Measurements from ENCODE around the gene NOX5.
A peak's percentile ranks its signal among the peaks of the same experiment; 100 is the strongest.

Gene NOX5

GRCh38 chr15:68997050-68997449 lies 17.4 kb upstream of the NOX5 start:
- Histone ChIP-seq H3K4me1 (no peaks in the 10 kb centered on the region; the same call in 1 of the 2 replicates), H3K9me3 (no peaks in the 10 kb centered on the region), H3K4me3 (no peak overlapping the region), H3K27me3 (ENCODE audit: low read depth) (no peaks in the 10 kb centered on the region), H3K36me3 (replicated peaks) (no peaks in the 10 kb centered on the region)
- in situ Hi-C loops (cut with MboI; ENCODE audit: low sequenced_read_pairs): no loop called here
- DNase-seq (ENCODE audit: low spot score in 2 of 2): no peak

DNA sequence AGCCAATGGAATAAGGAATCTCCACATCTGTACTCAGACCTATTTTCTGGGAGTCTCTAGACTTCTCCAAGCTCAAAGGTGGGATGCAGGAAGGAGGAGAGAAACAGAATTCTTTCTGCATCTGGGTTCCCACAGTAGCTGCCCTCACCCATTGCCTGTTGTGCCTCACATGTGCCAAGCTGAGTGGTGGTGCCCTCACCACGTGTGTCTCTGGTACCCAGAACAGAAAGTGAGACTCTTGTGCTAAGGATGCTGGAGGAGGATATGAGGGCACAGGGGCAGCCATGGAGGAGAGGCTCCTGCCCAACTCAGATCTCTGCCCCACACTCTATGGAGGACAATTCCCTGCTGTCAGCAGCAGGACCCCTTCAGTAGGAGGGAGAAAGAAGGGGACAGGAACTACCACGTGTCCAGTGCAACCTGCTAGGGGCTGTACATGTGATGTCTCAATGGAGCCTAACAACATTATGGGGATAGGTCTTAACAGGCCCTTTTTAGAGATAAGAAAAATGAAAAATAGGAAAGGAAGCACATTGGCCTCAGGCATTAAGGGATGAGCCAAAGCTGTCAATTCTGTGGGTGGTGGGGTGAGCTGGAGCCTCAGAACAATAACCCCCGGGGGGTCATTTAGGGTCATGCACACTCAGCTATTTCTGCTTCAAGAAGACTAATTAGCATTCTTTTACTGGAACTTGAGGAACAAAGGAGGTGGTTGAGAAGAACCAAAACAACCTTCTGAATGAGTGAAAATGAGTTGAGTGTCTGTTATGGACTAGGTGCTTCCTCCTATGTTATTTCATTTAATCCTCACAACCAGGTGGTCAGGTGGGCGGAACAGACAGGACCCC lies 16.3 kb upstream of the NOX5 start:
- H3K9me3 ChIP-seq: no peaks in the 10 kb centered on the region
- DNase-seq (ENCODE audit: low spot score in 2 of 2): peak in 1 of 2 experiments; percentile 48
- no peaks in the 10 kb centered on the region; the same call in 1 of the 2 replicates for H3K4me1 ChIP-seq
- in situ Hi-C loops (cut with MboI; ENCODE audit: low sequenced_read_pairs): no loop called here
- no peaks in the 10 kb centered on the region for H3K27me3 ChIP-seq (ENCODE audit: low read depth)
- no peaks in the 10 kb centered on the region for H3K36me3 ChIP-seq (replicated peaks)
- no peak overlapping the region for H3K4me3 ChIP-seq

DNA sequence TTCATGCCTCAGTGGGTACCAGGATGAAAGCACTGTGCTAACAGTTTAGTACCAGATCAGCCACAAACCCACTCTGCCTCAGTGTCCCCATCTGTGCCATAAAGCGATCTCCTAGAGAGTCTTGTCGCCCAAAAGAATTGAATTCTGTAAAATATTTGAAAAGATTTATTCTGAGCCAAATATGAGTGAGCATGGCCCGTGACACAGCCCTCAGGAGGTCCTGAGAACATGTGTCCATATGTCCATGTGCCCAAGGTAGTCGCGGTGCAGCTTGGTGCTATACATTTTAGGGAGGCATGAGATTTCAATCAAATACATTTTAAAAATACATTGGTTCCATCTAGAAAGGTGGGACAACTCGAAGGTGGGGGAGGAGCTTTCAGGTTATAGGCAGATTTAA lies 15.4 kb upstream of the NOX5 start:
- Histone ChIP-seq H3K36me3 (replicated peaks) (no peaks in the 10 kb centered on the region), H3K4me1 (no peaks in the 10 kb centered on the region; the same call in 1 of the 2 replicates), H3K27me3 (ENCODE audit: low read depth) (no peaks in the 10 kb centered on the region), H3K4me3 (no peak overlapping the region), H3K9me3 (no peaks in the 10 kb centered on the region)
- no peak for DNase-seq (ENCODE audit: low spot score in 2 of 2)
- in situ Hi-C loops (cut with MboI; ENCODE audit: low sequenced_read_pairs): no loop called here

DNA sequence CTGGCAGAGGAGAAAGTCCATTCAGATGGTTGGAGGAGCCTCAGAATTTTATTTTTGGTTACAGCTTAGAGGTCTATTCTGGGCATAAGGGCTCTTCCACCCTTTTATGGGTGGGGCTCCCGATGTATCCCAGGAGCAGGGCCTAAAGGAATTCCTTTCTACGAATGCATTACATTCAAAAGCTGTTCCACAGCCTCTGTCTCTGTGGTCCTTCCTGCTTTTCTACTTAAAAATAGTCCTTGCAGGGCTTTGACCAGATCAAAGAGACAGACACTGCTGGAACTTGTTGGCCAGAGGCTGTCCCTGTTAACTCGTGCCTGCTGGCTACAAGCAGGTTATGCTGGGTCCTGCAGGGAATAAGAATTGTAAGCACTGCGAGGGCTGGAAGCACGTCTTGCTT lies 14.4 kb upstream of the NOX5 start:
- in situ Hi-C loops (cut with MboI; ENCODE audit: low sequenced_read_pairs): no loop called here
- no peaks in the 10 kb centered on the region; the same call in 1 of the 2 replicates for H3K4me1 ChIP-seq
- H3K27me3 ChIP-seq (ENCODE audit: low read depth): no peaks in the 10 kb centered on the region
- no peaks in the 10 kb centered on the region for H3K9me3 ChIP-seq
- no peaks in the 10 kb centered on the region for H3K36me3 ChIP-seq (replicated peaks)
- DNase-seq (ENCODE audit: low spot score in 2 of 2): no peak
- H3K4me3 ChIP-seq: no peak overlapping the region

DNA sequence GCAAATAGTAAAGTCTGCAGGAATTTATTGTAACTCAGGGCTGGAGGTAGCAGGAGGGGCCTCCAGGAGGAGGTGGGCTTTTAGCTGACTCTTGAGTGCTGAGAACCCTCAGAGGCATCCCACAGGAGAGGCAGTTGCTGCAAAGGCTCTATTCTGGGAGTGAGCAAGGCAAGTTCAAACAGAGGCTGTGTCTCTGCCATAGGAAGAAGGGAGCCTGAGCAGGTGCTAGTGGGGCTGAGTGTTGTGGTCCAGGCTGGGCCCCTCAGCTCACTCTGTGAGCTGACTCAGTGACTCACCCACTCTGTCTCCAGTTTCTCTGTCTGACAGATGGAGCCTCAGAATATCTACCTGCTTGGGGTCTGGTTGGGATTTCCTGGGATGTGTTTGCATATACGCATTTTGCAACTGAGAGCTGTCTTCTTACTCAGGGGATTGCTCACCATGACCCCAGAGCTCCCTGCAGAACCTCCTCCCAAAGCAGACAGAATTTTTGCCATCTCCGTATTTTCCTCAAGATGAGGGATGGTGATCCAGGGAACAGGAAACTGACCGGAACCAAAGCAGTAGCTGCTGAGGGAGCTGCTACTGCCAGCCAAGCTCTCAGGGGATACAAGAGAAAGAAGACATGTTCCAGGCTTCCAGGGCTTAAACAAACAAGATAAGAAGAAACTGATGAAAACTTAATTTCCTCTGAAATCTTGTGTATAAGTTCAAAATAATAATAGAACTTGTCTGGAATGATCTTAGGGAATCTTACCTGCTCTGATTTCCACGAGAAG lies 13.6 kb upstream of the NOX5 start:
- no peaks in the 10 kb centered on the region for H3K27me3 ChIP-seq (ENCODE audit: low read depth)
- no peaks in the 10 kb centered on the region; the same call in 1 of the 2 replicates for H3K4me1 ChIP-seq
- H3K36me3 ChIP-seq (replicated peaks): no peaks in the 10 kb centered on the region
- DNase-seq (ENCODE audit: low spot score in 2 of 2): no peak
- H3K4me3 ChIP-seq: no peak overlapping the region
- in situ Hi-C loops (cut with MboI; ENCODE audit: low sequenced_read_pairs): no loop called here
- no peaks in the 10 kb centered on the region for H3K9me3 ChIP-seq

DNA sequence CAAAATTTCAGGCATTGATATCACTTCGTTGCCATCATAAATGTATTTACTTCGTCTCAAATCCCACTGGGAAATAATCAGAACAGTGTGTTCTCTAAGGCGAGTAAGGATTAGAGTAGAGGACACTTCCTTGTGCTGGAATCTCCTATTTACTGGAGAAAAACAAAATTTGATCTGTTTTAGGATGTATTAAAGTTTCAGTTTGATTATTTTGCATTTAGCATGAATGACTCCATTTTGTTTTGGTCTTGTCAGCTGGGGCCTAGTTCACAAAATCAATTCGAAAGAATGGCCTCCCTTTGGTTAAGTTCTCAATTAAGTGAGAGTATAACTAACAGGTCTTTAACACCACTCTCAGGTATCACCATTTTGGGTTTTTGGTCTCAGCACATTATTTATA lies 11.7 kb upstream of the NOX5 start:
- H3K36me3 ChIP-seq (replicated peaks): no peaks in the 10 kb centered on the region
- DNase-seq (ENCODE audit: low spot score in 2 of 2): no peak
- no peaks in the 10 kb centered on the region; the same call in 1 of the 2 replicates for H3K4me1 ChIP-seq
- no peaks in the 10 kb centered on the region for H3K27me3 ChIP-seq (ENCODE audit: low read depth)
- in situ Hi-C loops (cut with MboI; ENCODE audit: low sequenced_read_pairs): no loop called here
- peaks cover 5% of the 10 kb centered on the region for H3K9me3 ChIP-seq
- H3K4me3 ChIP-seq: no peak overlapping the region

DNA sequence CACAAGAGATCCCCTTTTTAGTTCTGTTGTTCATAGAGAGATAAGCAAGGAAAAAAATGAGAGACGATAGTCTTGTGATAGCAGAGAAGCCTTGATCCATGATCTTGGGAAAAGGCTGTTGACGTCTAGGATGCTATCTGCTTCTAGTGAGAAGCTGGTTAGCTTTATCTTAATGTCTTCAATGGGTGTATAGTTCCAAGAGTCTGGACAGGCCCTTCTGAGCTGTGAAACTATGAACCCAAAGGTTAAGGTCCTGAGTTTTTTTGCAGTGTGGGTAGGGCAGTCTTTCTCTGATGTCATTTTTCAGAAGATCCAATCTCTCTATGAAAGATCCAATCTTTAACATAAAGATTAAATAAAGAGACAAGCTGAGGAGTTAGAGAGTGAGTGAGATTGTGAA lies 10.5 kb upstream of the NOX5 start:
- H3K9me3 ChIP-seq: peaks cover 8% of the 10 kb centered on the region
- DNase-seq (ENCODE audit: low spot score in 2 of 2): no peak
- H3K4me1 ChIP-seq: no peaks in the 10 kb centered on the region
- no peaks in the 10 kb centered on the region for H3K36me3 ChIP-seq (replicated peaks)
- H3K27me3 ChIP-seq (ENCODE audit: low read depth): no peaks in the 10 kb centered on the region
- no peak overlapping the region for H3K4me3 ChIP-seq
- in situ Hi-C loops (cut with MboI; ENCODE audit: low sequenced_read_pairs): no loop called here

DNA sequence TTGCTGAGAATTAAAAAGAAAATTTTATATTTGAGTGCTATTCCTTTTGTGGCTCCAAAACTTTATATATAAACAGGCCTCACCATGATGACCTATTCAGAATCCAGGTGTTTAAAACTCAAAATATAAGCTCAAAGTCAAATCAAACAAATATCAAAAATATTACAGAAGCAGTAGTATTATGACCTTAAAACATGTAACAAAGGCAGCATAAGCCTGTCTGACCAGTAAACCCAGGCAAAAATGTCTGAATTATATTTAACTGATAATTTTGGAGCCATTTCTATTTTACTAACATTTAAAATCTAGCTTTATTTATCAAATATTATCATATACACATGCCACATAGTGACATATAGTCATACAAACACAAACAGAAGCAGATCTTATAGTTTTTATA lies 6.4 kb upstream of the NOX5 start:
- Histone ChIP-seq H3K4me3 (no peak overlapping the region), H3K36me3 (replicated peaks) (no peaks in the 10 kb centered on the region), H3K27me3 (ENCODE audit: low read depth) (no peaks in the 10 kb centered on the region), H3K4me1 (no peaks in the 10 kb centered on the region), H3K9me3 (peaks cover 8% of the 10 kb centered on the region)
- no peak for DNase-seq (ENCODE audit: low spot score in 2 of 2)
- in situ Hi-C loops (cut with MboI; ENCODE audit: low sequenced_read_pairs): no loop called here

DNA sequence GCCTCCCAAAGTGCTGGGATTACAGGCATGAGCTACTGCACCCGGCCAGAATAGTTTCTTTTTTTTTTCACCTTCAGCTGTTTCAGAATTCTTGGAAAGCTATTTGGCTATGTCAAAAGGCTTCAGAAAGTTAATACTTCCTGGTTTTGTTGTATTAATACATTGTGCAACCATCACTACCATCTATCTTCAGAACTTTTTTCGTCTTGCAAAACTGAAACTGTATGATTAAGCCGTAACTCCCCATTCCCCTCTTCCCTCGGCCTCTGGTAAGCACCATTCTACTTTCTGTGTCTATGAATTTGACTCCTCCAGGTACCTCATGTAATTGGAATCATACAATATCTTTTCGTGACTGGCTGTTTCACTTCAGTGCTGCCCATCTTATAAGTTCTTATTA lies 5.2 kb upstream of the NOX5 start:
- DNase-seq (ENCODE audit: low spot score in 2 of 2): no peak
- Histone ChIP-seq H3K4me3 (no peak overlapping the region), H3K4me1 (no peaks in the 10 kb centered on the region), H3K27me3 (ENCODE audit: low read depth) (no peaks in the 10 kb centered on the region), H3K9me3 (peaks cover 8% of the 10 kb centered on the region), H3K36me3 (replicated peaks) (no peaks in the 10 kb centered on the region)
- in situ Hi-C loops (cut with MboI; ENCODE audit: low sequenced_read_pairs): no loop called here

- no peaks in the 10 kb centered on the region for H3K27me3 ChIP-seq (ENCODE audit: low read depth)
- H3K4me1 ChIP-seq: no peaks in the 10 kb centered on the region
- no peaks in the 10 kb centered on the region for H3K36me3 ChIP-seq (replicated peaks)
- DNase-seq (ENCODE audit: low spot score in 2 of 2): no peak
- peaks cover 8% of the 10 kb centered on the region for H3K9me3 ChIP-seq
- H3K4me3 ChIP-seq: no peak overlapping the region
- in situ Hi-C loops (cut with MboI; ENCODE audit: low sequenced_read_pairs): no loop called here
Observed at GRCh38 chr15:69011641-69012040, 2.9 kb upstream of the NOX5 start.

DNA sequence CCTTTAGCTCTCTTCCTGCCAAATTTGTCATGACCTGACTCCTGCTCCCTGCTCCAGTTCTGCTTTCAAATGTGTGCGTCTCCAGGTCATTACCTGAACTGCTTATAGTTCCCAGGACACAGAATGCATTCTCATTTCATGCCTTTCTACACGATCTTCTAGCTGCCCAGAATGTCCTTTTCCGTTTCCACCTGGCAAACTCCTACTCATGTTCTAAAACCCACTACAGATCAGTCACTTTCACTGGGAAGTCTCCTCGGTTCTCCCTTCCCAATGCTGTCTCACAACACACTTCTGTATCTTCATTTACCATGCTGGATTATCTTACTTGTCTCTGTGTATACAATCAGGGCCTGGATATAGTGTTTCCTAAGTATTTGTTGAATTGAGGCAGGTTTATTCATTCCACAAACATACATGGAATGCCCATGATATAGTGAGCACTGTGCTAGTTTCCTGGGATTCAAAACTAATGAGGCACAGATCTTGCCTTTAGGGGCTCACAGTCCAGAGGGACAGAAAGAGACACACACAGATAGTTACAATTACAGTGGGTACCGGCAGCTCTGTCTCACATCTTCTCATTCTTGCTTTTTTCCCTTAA lies 1.6 kb upstream of the NOX5 start:
- H3K36me3 ChIP-seq (replicated peaks): no peaks in the 10 kb centered on the region
- H3K4me3 ChIP-seq: no peak overlapping the region
- H3K9me3 ChIP-seq: peaks cover 2% of the 10 kb centered on the region; the same call in 1 of the 2 replicates
- in situ Hi-C loops (cut with MboI; ENCODE audit: low sequenced_read_pairs): no loop called here
- no peaks in the 10 kb centered on the region for H3K4me1 ChIP-seq
- H3K27me3 ChIP-seq (ENCODE audit: low read depth): no peaks in the 10 kb centered on the region
- DNase-seq (ENCODE audit: low spot score in 2 of 2): no peak

DNA sequence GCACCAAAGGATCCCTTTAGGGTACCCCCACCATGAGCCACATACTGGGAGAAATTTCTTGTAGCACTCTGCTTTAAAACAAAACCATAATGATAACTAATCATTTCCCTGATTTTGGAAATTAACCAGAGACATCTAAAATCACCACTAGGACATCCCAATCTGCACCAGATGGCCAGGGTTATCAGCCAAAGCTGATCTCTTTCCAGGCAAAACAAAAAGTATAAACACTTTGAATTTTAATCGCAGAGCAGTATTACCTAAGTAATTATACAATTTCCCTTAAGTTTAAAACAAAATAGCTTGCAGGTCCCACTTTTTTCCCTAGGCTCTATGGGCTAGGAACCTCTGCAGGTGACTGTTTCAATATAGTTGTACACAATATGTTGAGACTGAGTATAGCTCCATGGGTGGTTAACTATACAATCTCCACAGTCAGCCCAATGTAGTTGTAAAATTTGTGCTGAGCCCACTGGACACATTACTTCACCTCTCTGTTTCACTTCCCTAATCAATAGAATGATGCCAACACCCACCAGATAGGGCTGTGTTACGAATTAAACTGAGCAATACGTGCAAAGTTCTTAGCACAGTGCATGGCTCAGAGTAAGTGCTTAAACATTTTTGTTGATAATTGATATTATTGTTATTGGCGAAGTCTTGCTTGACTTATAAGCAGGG lies 629 bp upstream of the NOX5 start:
- DNase-seq (ENCODE audit: low spot score in 2 of 2): no peak
- in situ Hi-C loops (cut with MboI; ENCODE audit: low sequenced_read_pairs): no loop called here

DNA sequence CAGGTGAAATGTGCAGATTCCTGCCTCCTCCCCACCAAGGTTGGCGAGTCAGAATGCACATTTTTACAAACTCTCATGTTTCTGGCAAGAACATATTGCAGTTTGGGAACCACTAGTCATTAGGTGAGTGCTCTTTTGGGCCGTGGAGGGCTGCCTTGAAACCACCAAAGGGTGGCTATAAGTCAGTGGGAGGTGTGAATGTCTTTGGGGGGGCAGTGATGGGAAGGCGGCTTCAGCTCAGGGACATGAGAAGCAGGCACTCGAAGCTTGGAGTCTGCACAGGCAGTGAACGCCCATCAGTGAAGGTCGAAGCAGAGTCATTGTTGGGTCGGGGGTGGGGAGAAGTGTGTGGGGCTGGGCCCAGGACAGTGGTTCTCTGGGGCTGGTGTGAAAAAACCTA lies 1.1 kb downstream of the NOX5 start:
- no peak overlapping the region for H3K4me3 ChIP-seq
- no peaks in the 10 kb centered on the region for H3K36me3 ChIP-seq (replicated peaks)
- H3K9me3 ChIP-seq: no peaks in the 10 kb centered on the region
- no peaks in the 10 kb centered on the region for H3K4me1 ChIP-seq
- no peak for DNase-seq (ENCODE audit: low spot score in 2 of 2)
- H3K27me3 ChIP-seq (ENCODE audit: low read depth): no peaks in the 10 kb centered on the region
- in situ Hi-C loops (cut with MboI; ENCODE audit: low sequenced_read_pairs): no loop called here

More for the DNA sequence above, 629 bp upstream of the NOX5 start:
- Histone ChIP-seq H3K36me3 (replicated peaks) (no peaks in the 10 kb centered on the region), H3K4me1 (no peaks in the 10 kb centered on the region), H3K9me3 (0 out of 2 replicates have a peak, but pooled peaks cover 1% of the 10 kb centered on the region), H3K27me3 (ENCODE audit: low read depth) (no peaks in the 10 kb centered on the region), H3K4me3 (no peak overlapping the region)

Measured in HAP-1 (cell line).